Lung (tissue), 12 donors: ENCODE results near the gene B4GALT6. TPM values are rescaled to one million over a fixed set of nuclear protein-coding genes. Genes with fewer than 3 reads are reported as not detected.

ENCODE experiments used
- ATAC-seq: fragments of 200-7000 bp; cut with Tn5 transposase; one replicate; pipeline ENCODE4 v1.9.1; 2020; ENCODE audit warnings: moderate number of reproducible peaks; ENCODE audit not compliant: insufficient read depth, low FRiP score
- DNase-seq, 3 donors: peaks; one replicate each; pipeline ENCODE4 v3.0.0-alpha.2; 2013 to 2017
- H3K27ac ChIP-seq, 2 donors: one replicate each; pipeline ENCODE4 v1.5.1; 2013; ENCODE audit warnings: mild to moderate bottlenecking in 2 of 2, moderate library complexity in 2 of 2, control low read depth in 1 of 2, inconsistent platforms in 1 of 2, low read depth in 1 of 2, low read length in 1 of 2
- H3K27me3 ChIP-seq, 3 donors: one replicate each; pipeline ENCODE4 v1.5.1; 2013; ENCODE audit warnings: low read length in 2 of 3; ENCODE audit not compliant: control insufficient read depth in 3 of 3, insufficient read depth in 3 of 3
- H3K36me3 ChIP-seq, 4 donors: one replicate each; pipeline ENCODE4 v1.5.1; 2013; ENCODE audit warnings: low read length in 4 of 4, mild to moderate bottlenecking in 1 of 4, moderate library complexity in 1 of 4; ENCODE audit not compliant: control insufficient read depth in 4 of 4, insufficient read depth in 4 of 4
- H3K4me1 ChIP-seq, 5 donors: one replicate each; pipeline ENCODE4 v1.5.1; 2013; ENCODE audit warnings: low read length in 5 of 5, mild to moderate bottlenecking in 2 of 5, moderate library complexity in 1 of 5; ENCODE audit not compliant: control insufficient read depth in 5 of 5, insufficient read depth in 5 of 5
- H3K4me3 ChIP-seq: one replicate; pipeline ENCODE4 v1.5.1; 2013; ENCODE audit warnings: mild to moderate bottlenecking, control low read depth, moderate library complexity
- H3K9ac ChIP-seq, 2 donors: one replicate each; pipeline ENCODE4 v1.5.1; 2013; ENCODE audit warnings: low read length in 2 of 2, control low read depth in 1 of 2; ENCODE audit not compliant: insufficient read depth in 1 of 2
- H3K9me3 ChIP-seq, 4 donors: one replicate each; pipeline ENCODE4 v1.5.1; 2013; ENCODE audit warnings: low read length in 3 of 4, mild to moderate bottlenecking in 1 of 4, moderate library complexity in 1 of 4; ENCODE audit not compliant: control insufficient read depth in 4 of 4, insufficient read depth in 3 of 4
- WGBS, 2 donors: extraction: QIAGEN DNeasy Blood & Tissue Kit; methylation state at CpG; one replicate each; pipeline ENCODE4 v1.1.7; 2013; 5-methylcytosine and 5-hydroxymethylcytosine counted together
- polyA plus RNA-seq, 2 donors: library from polyadenylated mRNA; stranded (reverse); fragments of 200-250 nt; gene quantifications; one replicate each; pipeline ENCODE4 v1.2.1, GENCODE V29; 2013
- total RNA-seq, 2 donors: library from RNA; depleted of rRNA in 1 of 2; stranded (reverse); fragments of >200 nt in 1 of 2; gene quantifications; one replicate each; pipeline ENCODE4 v1.2.1, GENCODE V29; 2014 to 2021
- TF ChIP-seq, protein P1 (sequence below): IDR thresholded peaks from 2 replicates; pipeline ENCODE4 v1.5.1; 2012; ENCODE audit warnings: mild to moderate bottlenecking; ENCODE audit errors: control extremely low read depth, extremely low read depth
- donor health status: control.
- donor health status: control.
- donor health status: Bipolar disorder and iron deficiency.
- donor health status: healthy.
- donor health status: DM: yes; HTN: yes; CAD: no.

Gene B4GALT6
- total and polyA plus RNA-seq, 4 donors, result 0.86 to 7.5 (median 3.0) TPM

DNA sequence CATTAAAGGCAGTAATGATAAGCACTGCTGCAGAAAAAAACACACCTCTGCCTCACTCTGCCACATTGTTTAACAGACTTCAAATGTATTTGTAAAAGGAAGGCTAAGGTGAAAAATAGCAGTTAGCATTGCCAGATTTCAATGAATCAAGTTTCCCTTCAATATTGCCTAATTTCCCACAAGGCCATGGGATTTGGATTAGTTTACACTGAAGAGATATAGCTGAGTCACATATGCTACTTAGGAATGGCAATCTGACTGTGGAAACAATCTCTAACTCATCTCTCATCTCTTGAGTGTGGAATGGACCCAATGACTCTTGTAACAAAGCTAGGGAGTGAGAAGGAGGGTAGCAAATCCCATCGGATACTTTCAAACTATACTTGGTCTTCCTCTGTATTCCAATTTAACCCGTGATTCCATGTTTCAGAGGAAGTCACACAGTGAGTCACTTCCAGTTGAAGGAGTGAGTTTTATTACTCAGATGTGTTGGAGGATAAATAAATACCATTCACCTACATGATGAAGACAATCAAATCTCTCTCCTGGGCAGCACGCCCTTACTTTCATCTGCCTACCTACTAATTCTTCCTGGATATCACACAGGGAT is 5.1 kb downstream of the B4GALT6 start:
- ATAC-seq, result no peak
- WGBS, 2 donors, result 59 to 67% methylated on average over 3 of the region's 3 CpGs
- Histone ChIP-seq H3K4me3 (no peak overlapping the region), H3K9me3 (no peaks in the 10 kb centered on the region), H3K27me3 (no peaks in the 10 kb centered on the region), H3K36me3 (no peaks in the 10 kb centered on the region), H3K27ac (peak overlapping the region in 1 of 2 donors; percentile 58), H3K4me1 (peaks cover 0 to 8% (median 7%) of the 10 kb centered on the region in 5 donors), H3K9ac (no peak overlapping the region)
- TF ChIP-seq, protein P1, sequence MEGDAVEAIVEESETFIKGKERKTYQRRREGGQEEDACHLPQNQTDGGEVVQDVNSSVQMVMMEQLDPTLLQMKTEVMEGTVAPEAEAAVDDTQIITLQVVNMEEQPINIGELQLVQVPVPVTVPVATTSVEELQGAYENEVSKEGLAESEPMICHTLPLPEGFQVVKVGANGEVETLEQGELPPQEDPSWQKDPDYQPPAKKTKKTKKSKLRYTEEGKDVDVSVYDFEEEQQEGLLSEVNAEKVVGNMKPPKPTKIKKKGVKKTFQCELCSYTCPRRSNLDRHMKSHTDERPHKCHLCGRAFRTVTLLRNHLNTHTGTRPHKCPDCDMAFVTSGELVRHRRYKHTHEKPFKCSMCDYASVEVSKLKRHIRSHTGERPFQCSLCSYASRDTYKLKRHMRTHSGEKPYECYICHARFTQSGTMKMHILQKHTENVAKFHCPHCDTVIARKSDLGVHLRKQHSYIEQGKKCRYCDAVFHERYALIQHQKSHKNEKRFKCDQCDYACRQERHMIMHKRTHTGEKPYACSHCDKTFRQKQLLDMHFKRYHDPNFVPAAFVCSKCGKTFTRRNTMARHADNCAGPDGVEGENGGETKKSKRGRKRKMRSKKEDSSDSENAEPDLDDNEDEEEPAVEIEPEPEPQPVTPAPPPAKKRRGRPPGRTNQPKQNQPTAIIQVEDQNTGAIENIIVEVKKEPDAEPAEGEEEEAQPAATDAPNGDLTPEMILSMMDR, result no peak
- DNase-seq, result no peak

DNA sequence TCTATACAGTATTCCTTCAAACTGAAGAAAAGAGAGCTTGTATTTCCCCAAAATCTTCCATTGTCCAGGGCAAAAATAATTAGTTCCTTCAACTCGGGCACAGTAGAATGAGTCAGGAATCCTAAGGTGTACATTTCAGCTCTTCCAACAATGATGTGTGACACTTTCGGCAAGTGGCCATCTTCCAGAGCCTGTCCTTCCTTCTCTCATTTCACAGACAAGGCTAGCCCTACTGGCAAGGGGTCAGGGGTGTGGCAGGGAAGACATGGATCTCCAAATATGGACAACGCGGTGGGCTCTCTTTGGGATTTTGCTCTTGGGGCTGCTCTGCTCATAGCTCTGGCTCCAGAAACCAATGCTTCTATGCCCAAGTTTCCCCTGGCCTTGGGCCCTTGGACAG is 6.0 kb downstream of the B4GALT6 start:
- H3K27ac ChIP-seq, result no peak overlapping the region
- TF ChIP-seq, protein P1, result no peak

DNA sequence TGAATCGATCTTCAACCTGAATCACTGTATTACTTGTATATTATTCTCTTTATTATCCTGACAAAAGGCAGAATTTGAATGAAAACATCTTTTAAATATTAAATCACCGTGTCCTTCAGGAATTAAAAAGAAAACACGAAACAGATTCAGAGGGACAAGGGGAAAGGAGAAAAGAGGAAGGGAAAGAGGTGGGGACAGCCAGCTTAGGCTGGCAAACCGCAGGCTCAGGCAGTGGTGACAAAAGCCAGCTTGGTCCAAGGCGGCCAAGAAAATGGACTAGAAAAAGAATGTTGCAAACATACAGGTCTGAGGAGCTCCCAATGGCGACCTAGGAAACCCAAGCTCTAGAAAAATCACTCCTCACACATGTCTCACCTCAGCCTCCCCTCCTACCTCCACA is 6.8 kb downstream of the B4GALT6 start:
- H3K4me3 ChIP-seq, result no peak overlapping the region
- H3K36me3 ChIP-seq, result no peaks in the 10 kb centered on the region
- no peaks in the 10 kb centered on the region for H3K27me3 ChIP-seq
- H3K4me1 ChIP-seq, result peaks cover 0 to 9% (median 0%) of the 10 kb centered on the region in 5 donors
- DNase-seq (no peak), ATAC-seq (no peak)
- no peak overlapping the region for H3K9ac ChIP-seq
- TF ChIP-seq, protein P1, result no peak
- H3K27ac ChIP-seq, result no peak overlapping the region
- H3K9me3 ChIP-seq, result no peaks in the 10 kb centered on the region
- WGBS, 2 donors, result 49 to 64% methylated on average over 6 of the region's 6 CpGs

More for the DNA sequence above, 6.0 kb downstream of the B4GALT6 start:
- H3K4me1 ChIP-seq, result peaks cover 0 to 7% (median under 1%) of the 10 kb centered on the region in 5 donors
- H3K9me3 ChIP-seq, result no peaks in the 10 kb centered on the region
- no peak for DNase-seq
- no peak overlapping the region for H3K4me3 ChIP-seq
- ATAC-seq, result no peak
- H3K36me3 ChIP-seq, result no peaks in the 10 kb centered on the region
- 88 to 93% methylated on average over 4 of the region's 4 CpGs for WGBS, 2 donors
- H3K27me3 ChIP-seq, result no peaks in the 10 kb centered on the region
- no peak overlapping the region for H3K9ac ChIP-seq

DNA sequence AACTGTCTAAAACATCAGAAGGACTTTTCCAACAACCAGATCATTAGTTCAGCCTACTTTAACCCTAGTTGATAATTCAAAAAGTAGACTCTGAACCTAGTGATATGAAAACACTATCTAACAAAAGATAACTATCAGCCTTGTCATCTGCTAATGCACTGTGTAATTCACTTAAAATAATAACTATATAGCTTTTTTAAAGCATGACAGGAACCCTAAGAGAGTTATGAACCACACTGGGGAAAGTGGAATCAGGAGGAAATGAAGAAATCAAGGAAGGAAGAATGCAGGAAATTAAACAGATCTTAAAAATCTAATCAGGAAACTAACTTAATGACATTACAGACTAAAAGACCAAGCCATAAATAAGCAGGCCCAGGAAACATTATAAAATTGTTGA is 9.0 kb downstream of the B4GALT6 start:
- Histone ChIP-seq H3K27me3 (no peaks in the 10 kb centered on the region), H3K27ac (no peak overlapping the region), H3K9ac (no peak overlapping the region), H3K36me3 (no peaks in the 10 kb centered on the region), H3K4me3 (no peak overlapping the region), H3K9me3 (no peaks in the 10 kb centered on the region), H3K4me1 (peaks cover 0 to 9% (median 0%) of the 10 kb centered on the region in 5 donors)
- TF ChIP-seq, protein P1, result no peak
- no peak for DNase-seq
- ATAC-seq, result no peak
